Activated effector memory CD4-positive, alpha-beta T cell treated with anti-CD3 and anti-CD28 coated beads, Interleukin-2, amount 50 U/mL, for 16 hours (primary cell): ENCODE measurements around the gene IFNA16.
A peak's percentile ranks its signal among the peaks of the same experiment; 100 is the strongest.
"Not testable (repeated sequence)": the region's sequence is repeated elsewhere in the genome, so short reads cannot be mapped to it uniquely, and the experiment has no call there.

ENCODE experiments used
- DNase-seq: peaks from one replicate; pipeline ENCODE4 v3.0.0-alpha.2; 2020

IFNA16 gene

DNA sequence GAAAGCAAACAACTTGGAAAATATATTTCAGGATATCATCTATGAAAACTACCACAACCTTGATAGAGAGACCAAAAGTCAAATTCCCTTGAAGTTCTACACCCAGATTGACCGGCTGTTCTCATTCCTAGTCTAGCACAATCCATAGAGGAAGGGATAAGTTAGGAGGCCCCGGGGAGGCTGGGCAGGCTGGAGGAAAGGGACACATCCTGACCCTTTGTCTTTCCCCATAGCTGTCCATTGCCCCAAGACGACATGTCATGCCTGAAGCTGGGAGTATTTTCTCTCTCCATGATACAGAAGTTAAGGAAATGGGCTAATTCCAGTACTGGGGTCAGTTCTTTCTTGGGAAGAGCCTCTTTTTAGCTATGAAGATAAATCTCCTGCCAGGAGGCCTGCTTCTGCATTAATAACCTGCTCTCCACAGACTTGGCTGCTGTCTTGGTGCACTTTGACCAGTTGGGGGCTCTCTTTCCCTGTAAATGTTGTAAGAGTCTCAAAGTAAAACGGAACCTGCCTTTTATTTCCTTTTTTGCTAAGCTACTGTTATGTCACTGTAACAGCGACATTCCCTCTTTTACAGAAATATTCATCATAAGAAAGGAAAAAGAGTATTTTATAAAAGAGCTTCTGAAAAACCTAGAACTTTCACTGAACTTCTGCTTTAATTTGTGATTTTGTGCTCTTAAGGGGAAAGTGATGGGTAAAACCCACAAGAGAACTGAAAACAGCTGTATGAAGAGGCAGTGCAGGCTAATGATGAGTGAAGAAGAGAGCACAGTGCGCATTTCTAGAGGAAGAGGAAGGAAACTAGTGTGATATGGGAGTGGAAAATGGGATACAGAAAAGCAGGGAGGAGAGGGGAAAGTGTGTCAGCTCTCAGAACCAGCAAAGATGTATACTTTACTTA is 22.0 kb downstream of the IFNA16 start:
- DNase-seq, result peak; percentile 64

DNA sequence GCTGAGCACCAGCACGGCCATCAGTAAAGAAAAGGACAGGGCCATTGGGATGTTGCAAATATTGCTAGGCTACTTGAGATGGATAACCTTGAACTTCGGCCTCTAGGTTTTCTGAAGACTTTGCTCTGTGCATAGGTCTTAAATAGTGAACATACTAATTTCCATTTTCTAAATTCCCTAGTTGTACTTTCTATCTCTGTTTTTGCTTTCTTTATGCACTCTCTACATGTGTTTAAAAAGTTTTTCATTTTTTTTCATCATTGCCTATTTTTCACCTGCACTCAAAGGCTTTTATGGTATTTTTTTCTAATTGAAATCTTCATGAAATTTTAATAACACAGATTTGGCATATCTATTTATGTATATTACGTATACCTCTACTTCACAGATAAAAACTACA is 29.6 kb downstream of the IFNA16 start, which contains the start of gene IFNA4:
IFNA4 (minus strand) TSS at position 101 of the 400 bp plus-strand sequence; CDS start at position 45, 56 bp downstream.
- not testable (repeated sequence) for DNase-seq

DNA sequence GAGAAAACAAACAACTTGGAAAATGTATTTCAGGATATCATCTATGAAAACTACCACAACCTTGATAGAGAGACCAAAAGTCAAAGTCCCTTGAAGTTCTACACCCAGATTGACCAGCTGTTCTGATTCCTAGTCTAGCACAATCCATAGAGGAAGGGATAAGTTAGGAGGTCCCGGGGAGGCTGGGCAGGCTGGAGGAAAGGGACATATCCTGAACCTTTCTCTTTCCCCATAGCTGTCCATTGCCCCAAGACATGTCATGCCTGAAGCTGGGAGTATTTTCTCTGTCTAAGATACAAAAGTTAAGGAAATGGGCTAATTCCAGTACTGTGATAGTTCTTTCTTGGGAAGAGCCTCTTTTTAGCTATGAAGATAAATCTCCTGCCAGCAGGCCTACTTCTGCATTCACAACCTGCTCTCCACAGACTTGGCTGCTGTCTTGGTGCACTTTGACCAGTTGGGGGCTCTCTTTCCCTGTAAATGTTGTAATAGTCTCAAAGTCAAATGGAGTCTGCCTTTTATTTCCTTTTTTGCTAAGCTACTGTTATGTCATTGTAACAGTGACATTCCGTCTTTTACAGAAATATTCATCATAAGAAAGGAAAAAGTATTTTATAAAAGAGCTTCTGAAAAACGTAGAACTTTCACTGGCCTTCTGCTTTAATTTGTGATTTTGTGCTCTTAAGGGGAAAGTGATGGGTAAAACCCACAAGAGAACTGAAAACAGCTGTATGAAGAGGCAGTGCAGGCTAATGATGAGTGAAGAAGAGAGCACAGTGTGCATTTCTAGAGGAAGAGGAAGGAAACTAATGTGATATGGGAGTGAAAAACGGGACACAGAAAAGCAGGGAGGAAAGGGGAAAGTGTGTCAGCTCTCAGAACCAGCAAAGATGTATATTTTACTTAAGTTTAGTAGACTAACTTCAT is 34.0 kb downstream of the IFNA16 start:
- peak; percentile 62 for DNase-seq

DNA sequence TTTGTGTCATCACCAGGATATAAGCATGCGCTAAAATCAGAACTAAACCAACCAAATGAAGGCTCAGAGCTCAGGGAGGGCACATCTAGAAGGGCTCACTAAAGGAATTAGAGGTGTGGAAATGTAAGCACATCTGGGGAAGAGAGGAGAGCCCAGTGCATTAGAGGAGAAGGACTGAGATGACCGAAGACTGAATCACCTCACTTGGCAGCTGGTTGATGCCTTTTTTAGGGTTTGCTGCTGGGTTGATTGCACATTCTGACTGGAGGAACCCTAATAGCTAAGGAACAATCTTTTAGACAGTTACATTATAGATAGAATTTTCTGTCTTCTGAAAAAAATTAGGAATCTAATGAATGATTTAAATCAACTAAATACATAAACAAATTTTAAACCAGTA is 42.4 kb downstream of the IFNA16 start:
- DNase-seq, result no peak

DNA sequence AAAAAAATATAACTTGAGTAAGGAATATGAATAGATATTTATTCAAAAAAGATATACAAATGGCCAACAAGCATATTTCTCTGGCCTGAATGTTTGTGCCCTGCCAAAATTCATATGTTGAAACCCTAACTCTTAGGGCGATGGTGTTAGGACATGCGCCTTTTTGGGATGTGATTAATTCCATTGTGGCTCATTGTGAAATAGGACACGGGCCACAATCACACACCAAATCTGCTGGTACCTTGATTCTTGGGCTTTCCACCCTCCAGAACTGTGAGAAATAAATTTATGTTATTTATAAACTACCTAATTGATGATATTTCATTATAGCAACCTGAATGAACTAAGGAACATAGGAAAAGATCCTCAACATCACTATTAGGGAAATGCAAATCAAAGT is 45.0 kb downstream of the IFNA16 start:
- DNase-seq, result no peak

DNA sequence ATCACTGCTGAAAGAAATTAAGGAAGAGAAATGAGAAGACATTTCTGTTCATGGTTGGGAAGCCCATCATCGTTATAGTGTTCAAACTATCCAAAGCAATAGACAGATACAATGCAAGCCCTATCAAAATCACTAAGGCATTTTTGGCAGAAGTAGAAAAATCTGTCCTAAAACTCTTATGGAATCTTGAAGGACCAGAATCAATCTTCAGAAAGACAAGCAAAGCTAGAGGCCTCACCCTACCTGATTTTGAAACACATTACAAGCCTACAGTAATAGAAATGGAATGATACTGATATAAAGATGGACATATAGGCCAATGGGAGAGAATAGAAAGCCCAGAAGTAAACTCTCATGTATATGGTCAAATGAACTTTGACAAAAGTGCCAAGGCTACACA is 45.8 kb downstream of the IFNA16 start:
- no peak for DNase-seq

DNA sequence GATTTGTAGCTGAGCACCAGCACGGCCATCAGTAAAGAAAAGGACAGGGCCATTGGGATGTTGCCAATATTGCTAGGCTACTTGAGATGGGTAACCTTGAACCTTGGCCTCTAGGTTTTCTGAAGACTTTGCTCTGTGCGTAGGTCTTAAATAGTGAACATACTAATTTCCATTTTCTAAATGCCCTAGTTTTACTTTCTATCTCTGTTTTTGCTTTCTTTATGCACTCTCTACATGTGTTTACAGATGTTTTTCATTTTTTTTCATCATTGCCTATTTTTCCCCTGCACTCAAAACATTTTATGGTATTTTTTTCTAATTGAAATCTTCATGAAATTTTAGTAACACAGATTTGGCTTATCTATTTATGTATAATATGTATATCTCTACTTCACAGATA is 50.6 kb downstream of the IFNA16 start, which contains the start of gene IFNA21:
IFNA21 (minus strand) TSS at position 101 of the 400 bp plus-strand sequence; CDS start at position 53, 48 bp downstream.
- DNase-seq, result not testable (repeated sequence)
